ENCODE data around the gene SMARCAD1. TPM values are rescaled to one million over a fixed set of nuclear protein-coding genes. Genes with fewer than 3 reads are reported as not detected.
A peak's percentile ranks its signal among the peaks of the same experiment; 100 is the strongest.

Gene SMARCAD1
- polyA plus RNA-seq, 2 of the 4 experiments (the other 2 are of a cell fraction): 15.9 to 35.7 TPM

- ChIA-PET CTCF (no interaction called here), POLR2A (no interaction called here)
- H3K9me3 ChIP-seq: no peaks in the 10 kb centered on the region
- no peak overlapping the region for H3K4me3 ChIP-seq
- no peak overlapping the region for H3K4me2 ChIP-seq
- no peak for FAIRE-seq
- peaks cover 15% of the 10 kb centered on the region for H3K4me1 ChIP-seq
- 70% methylated on average over 2 of the region's 2 CpGs for WGBS (ENCODE audit: missing lambda C conversion rate)
- TF ChIP-seq RAD21 (conservative IDR thresholded peaks at IDR 0.05 in 1 of 2, IDR thresholded peaks at IDR 0.05 in 1 of 2): no peak
- TF ChIP-seq FOSB (CRISPR knock-in tag; IDR thresholded peaks at IDR 0.05): no peak
- no peak for TF ChIP-seq MAFK (IDR thresholded peaks at IDR 0.05; ENCODE audit: partially characterized antibody)
- no peak overlapping the region for H3K27ac ChIP-seq
- DNase-seq (ENCODE audit: low read depth in 1 of 2, low spot score in 1 of 2): no peak
- no peak for ATAC-seq
These were observed 4.2 kb downstream of the SMARCAD1 start for GRCh38 chr4:94211861-94212260.

GRCh38 chr4:94214703-94215319 is 7.1 kb downstream of the SMARCAD1 start:
- FAIRE-seq: no peak
- TF ChIP-seq CHD4 (IDR thresholded peaks at IDR 0.05; ENCODE audit: borderline replicate concordance) (no peak), MAX (IDR thresholded peaks at IDR 0.05) (no peak), CEBPB (IDR thresholded peaks at IDR 0.05) (peak; percentile 37 to 78; a peak in 3 of 4 replicates), NFE2L2 (conservative IDR thresholded peaks at IDR 0.05; ENCODE audit: low read length) (no peak), CBX2 (IDR thresholded peaks at IDR 0.05; ENCODE audit: borderline replicate concordance, low read depth) (no peak), GATA3 (IDR thresholded peaks at IDR 0.05; ENCODE audit: borderline replicate concordance) (no peak), CTCF (IDR thresholded peaks at IDR 0.05) (no peak)

GRCh38 chr4:94216394-94216793 is 8.7 kb downstream of the SMARCAD1 start:
- ATAC-seq (no peak), DNase-seq (ENCODE audit: low read depth in 1 of 2, low spot score in 1 of 2) (no peak), FAIRE-seq (no peak)
- no peak overlapping the region for H3K27ac ChIP-seq
- POLR2A ChIA-PET: no interaction called here
- no peak for TF ChIP-seq EHMT2 (IDR thresholded peaks at IDR 0.05; ENCODE audit: low read depth)
- no peak for TF ChIP-seq HDAC2 (IDR thresholded peaks at IDR 0.05)
- TF ChIP-seq REST (IDR thresholded peaks at IDR 0.05): no peak
- TF ChIP-seq ELK1 (IDR thresholded peaks at IDR 0.05; ENCODE audit: low read depth, low read length): no peak
- no peak for TF ChIP-seq RAD21 (conservative IDR thresholded peaks at IDR 0.05 in 1 of 2, IDR thresholded peaks at IDR 0.05 in 1 of 2)
- TF ChIP-seq FOXS1 (CRISPR knock-in tag; IDR thresholded peaks at IDR 0.05): no peak
- no peak for TF ChIP-seq NPAS2 (CRISPR knock-in tag; IDR thresholded peaks at IDR 0.05; ENCODE audit: borderline replicate concordance)
- TF ChIP-seq KDM1A (IDR thresholded peaks at IDR 0.05; ENCODE audit: low read depth): no peak
- no peak for TF ChIP-seq ESRRA (IDR thresholded peaks at IDR 0.05; ENCODE audit: borderline replicate concordance, low read length)
- TF ChIP-seq NFE2L2 (conservative IDR thresholded peaks at IDR 0.05; ENCODE audit: low read length): no peak
- no peak for TF ChIP-seq HOXB5 (CRISPR knock-in tag; IDR thresholded peaks at IDR 0.05)
- TF ChIP-seq ZFP36 (IDR thresholded peaks at IDR 0.05; ENCODE audit: borderline replicate concordance, partially characterized antibody): no peak
- TF ChIP-seq CHD2 (IDR thresholded peaks at IDR 0.05; ENCODE audit: low read length, partially characterized antibody): no peak
- TF ChIP-seq KDM5A (IDR thresholded peaks at IDR 0.05): no peak
- TF ChIP-seq CTCF (IDR thresholded peaks at IDR 0.05): no peak
- no peak overlapping the region for H3K4me2 ChIP-seq
- CTCF ChIA-PET: no interaction called here
- H3K9me3 ChIP-seq: no peaks in the 10 kb centered on the region
- no peaks in the 10 kb centered on the region for H3K4me1 ChIP-seq
- H3K4me3 ChIP-seq: no peak overlapping the region
- 99% methylated on average over 3 of the region's 3 CpGs for WGBS (ENCODE audit: missing lambda C conversion rate)

More at GRCh38 chr4:94214703-94215319, 7.1 kb downstream of the SMARCAD1 start:
- ChIA-PET CTCF (no interaction called here), POLR2A (no interaction called here)
- ATAC-seq (no peak), DNase-seq (ENCODE audit: low read depth in 1 of 2, low spot score in 1 of 2) (no peak)
- H3K4me1 ChIP-seq: peaks cover 1% of the 10 kb centered on the region; the same call in 2 of the 3 replicates
- no peak overlapping the region for H3K4me2 ChIP-seq
- H3K4me3 ChIP-seq: no peak overlapping the region
- H3K9me3 ChIP-seq: no peaks in the 10 kb centered on the region
- no peak overlapping the region for H3K27ac ChIP-seq
- 95% methylated on average over 5 of the region's 5 CpGs for WGBS (ENCODE audit: missing lambda C conversion rate)

Data from A549 (cell line).